GM19035 (cell line): ENCODE data around the gene OR2M4.
"Not testable (repeated sequence)": the region's sequence is repeated elsewhere in the genome, so short reads cannot be mapped to it uniquely, and the experiment has no call there.

Experiments
- ATAC-seq: cut with Tn5 transposase; IDR thresholded peaks from one replicate; pipeline ENCODE4 v1.9.1; 2021; ENCODE audit not compliant: unreplicated experiment

OR2M4 gene, protein sequence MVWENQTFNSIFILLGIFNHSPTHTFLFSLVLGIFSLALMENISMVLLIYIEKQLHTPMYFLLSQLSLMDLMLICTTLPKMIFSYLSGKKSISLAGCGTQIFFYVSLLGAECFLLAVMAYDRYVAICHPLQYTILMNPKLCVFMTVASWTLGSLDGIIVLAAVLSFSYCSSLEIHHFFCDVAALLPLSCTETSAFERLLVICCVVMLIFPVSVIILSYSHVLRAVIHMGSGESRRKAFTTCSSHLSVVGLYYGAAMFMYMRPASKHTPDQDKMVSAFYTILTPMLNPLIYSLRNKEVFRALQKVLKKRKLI

GRCh38 chr1:248231117-248231516 is at the start of gene OR2M4:
Gene OR2M4, plus strand, starts transcription at chr1:248231417. Its CDS starts 7,512 bp downstream, at chr1:248238929.
- no peak for ATAC-seq

DNA sequence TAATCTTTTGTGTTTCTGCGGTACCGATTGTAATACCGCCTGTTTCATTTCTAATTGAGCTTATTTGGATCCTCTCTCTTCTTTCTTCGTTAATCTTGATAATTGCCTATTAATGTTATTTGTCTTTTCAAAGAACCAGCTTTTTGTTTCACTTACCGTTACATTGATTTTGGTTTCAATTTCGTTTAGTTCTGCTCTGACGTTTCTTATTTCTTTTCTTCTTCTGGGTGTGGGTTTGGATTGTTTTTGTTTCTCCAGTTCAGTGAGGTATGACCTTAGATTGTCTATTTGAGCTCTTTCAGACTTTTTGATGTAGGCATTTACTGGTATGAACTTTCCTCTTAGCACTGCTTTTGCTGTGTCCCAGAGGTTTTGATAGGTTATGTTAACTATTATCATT is 47.2 kb upstream of the OR2M4 start:
- no peak for ATAC-seq

DNA sequence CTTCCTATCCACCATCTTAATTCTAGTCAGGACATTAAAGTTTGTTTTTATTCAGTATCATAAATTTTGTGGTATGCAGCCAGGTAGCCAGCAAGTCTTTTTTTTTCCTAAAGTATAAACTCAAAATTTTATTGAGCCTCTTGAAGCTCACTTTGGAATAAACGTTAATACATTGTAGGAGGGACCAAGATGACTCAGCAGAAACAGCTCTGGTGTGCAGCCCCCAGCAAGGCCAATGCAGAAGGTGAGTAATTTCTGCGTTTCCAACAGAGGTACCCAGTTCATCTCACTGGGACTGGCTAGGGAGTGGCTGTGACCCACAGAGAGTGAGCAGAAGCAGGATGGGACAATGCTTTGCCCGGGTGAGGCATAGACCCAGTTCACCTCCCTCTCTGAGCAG is 43.9 kb upstream of the OR2M4 start:
- ATAC-seq = no peak

- no peak for ATAC-seq
Measured at GRCh38 chr1:248189026-248189425, 42.2 kb upstream of the OR2M4 start.

DNA sequence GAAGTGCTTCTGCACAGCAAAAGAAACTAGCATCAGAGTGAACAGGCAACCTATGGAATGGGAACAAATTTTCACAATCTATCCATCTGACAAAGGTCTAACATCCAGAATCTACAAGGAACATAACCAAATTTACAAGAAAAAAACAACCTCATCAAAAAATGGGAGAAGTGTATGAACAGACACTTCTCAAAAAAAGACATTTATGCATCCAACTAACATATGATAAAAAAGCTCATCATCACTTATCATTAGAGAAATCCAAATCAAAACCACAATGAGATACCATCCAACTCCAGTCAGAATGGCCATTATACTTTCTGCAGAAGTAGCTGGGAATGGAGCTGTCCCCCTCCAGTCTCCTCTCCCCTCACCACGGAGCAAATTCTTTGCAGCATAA is 37.1 kb upstream of the OR2M4 start:
- ATAC-seq = no peak

DNA sequence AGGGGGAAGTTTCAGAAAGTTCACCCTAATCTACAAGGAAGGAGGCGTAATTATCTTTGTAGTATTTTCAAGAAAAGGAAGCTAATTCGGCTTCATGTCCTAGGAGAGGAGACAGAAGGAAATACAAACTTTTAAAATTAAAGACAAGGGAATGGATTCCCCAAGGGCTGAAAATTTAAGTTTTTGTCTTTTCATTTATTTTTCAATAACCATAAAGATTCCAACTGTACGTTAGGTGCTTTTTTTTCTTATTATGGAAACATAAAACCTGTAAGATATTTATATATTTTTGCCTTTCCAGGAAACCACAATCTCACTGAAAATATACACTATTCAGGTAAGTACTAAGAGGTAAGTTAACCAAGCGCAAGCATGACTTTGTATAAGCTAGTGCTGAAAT is 34.3 kb upstream of the OR2M4 start, which contains the start of gene OR2M3:
OR2M3 (plus strand) TSS at position 301 of the 400 bp plus-strand sequence. CDS start 5,803 bp downstream, outside the sequence.
- ATAC-seq = no peak

- ATAC-seq = no peak
Measured at GRCh38 chr1:248215880-248216279, 15.3 kb upstream of the OR2M4 start.

- no peak for ATAC-seq
Measured at GRCh38 chr1:248225537-248225936, 5.7 kb upstream of the OR2M4 start.

- no peak for ATAC-seq
Measured at GRCh38 chr1:248229360-248229908, 1.8 kb upstream of the OR2M4 start.

DNA sequence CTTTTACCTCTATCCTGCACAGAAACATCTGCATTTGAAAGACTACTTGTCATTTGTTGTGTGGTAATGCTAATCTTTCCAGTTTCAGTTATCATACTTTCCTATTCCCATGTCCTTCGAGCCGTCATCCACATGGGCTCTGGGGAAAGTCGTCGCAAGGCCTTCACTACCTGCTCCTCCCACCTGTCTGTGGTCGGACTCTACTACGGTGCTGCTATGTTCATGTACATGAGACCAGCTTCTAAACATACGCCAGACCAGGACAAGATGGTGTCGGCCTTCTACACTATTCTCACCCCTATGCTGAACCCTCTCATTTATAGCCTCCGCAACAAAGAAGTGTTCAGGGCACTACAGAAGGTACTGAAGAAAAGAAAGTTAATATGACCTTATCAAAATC is 8.3 kb downstream of the OR2M4 start:
- ATAC-seq = no peak

DNA sequence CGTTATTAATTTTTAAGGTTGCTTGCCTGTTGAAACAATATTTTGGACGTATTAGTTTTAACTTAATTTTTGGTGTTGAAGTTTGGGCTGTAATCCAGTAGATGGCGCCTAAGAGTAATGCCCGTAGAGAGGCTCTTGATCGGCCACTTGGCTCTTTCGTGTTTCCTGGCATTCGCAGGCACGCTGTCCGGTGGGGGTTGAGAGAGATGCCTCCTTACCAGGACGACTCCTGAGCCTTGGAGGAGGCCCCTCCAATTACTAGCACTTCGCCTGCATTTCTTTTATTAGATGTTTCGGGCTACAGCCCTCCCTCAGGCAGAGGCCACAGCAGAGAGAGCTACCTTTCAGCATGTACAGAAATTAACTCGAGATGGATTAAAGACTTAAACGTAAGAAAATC is 12.0 kb downstream of the OR2M4 start:
- no peak for ATAC-seq

DNA sequence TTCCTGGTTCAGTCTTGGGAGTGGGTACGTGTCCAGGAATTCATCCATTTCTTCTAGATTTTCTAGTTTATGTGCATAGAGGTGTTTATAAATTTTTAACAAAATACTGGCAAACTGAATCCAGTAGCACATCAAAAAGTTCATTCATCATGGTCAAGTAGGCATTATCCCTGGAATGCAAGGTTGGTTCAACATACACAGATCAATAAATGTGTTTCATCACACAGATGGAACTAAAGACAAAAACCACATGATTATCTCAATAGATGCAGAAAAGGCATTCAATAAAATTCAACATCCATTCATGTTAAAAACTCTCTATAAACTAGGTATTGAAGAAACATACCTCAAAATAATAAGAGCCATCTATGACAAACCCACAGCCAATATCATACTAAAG is 28.1 kb downstream of the OR2M4 start:
- ATAC-seq = not testable (repeated sequence)

GRCh38 chr1:248268178-248268577 is 37.0 kb downstream of the OR2M4 start:
- no peak for ATAC-seq

- ATAC-seq = not testable (repeated sequence)
Measured at GRCh38 chr1:248273225-248273624, 42.0 kb downstream of the OR2M4 start.

DNA sequence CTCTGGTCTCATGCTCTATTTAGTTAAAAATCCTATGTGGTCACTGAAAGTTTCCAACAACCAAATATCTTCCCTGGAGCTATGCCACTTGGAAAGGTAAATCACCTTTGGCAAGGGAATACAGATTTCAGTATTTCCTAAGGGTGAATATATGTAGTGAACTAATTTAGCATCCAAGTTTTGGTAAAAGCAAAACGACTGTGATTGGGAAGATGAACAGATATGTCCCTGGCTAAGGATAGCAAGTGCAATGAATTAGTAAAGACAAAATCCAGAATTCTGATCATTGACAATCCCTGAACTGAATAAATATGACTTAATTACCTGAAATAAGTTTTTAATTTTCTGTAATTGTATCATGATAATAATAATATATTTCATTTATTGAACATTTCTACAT is 46.7 kb downstream of the OR2M4 start, which contains the start of gene OR2T33:
OR2T33 (minus strand) TSS at position 101 of the 400 bp plus-strand sequence. CDS start 4,162 bp downstream, outside the sequence.
- no peak for ATAC-seq

GRCh38 chr1:248288391-248288790 is 57.2 kb downstream of the OR2M4 start:
- ATAC-seq = no peak
